Effector memory CD8-positive, alpha-beta T cell (primary cell): ENCODE data around the gene TMEM244.
"Not testable (repeated sequence)": the region's sequence is repeated elsewhere in the genome, so short reads cannot be mapped to it uniquely, and the experiment has no call there.

ENCODE experiments used
- ATAC-seq: fragments of 150-1000 bp; cut with Tn5 transposase; replicated peaks from 2 replicates; pipeline ENCODE4 v1.10.0; 2021; ENCODE audit warnings: mild to moderate bottlenecking, moderate library complexity
- DNase-seq, 3 experiments: peaks; one replicate each; pipeline ENCODE4 v3.0.0; 2021
- H3K27ac Mint-ChIP-seq, 2 donors: one replicate each; pipeline ENCODE4 v1.8.0; 2022; ENCODE audit warnings: mild to moderate bottlenecking in 2 of 2, mixed read lengths in 2 of 2, moderate library complexity in 2 of 2
- H3K27me3 Mint-ChIP-seq, 2 donors: one replicate each; pipeline ENCODE4 v1.8.0; 2022; ENCODE audit warnings: mixed read lengths in 2 of 2
- H3K36me3 Mint-ChIP-seq: one replicate; pipeline ENCODE4 v1.8.0; 2022; ENCODE audit warnings: mild to moderate bottlenecking, moderate library complexity, mixed read lengths; ENCODE audit not compliant: insufficient read depth
- H3K4me1 Mint-ChIP-seq, 2 donors: one replicate each; pipeline ENCODE4 v1.8.0; 2022; ENCODE audit warnings: low read depth in 2 of 2, mixed read lengths in 2 of 2
- H3K4me3 Mint-ChIP-seq, 2 donors: one replicate each; pipeline ENCODE4 v1.8.0; 2022; ENCODE audit warnings: mild to moderate bottlenecking in 2 of 2, mixed read lengths in 2 of 2, moderate library complexity in 2 of 2
- H3K9me3 Mint-ChIP-seq, 2 donors: one replicate each; pipeline ENCODE4 v1.8.0; 2022; ENCODE audit warnings: mixed read lengths in 2 of 2

Gene TMEM244

DNA sequence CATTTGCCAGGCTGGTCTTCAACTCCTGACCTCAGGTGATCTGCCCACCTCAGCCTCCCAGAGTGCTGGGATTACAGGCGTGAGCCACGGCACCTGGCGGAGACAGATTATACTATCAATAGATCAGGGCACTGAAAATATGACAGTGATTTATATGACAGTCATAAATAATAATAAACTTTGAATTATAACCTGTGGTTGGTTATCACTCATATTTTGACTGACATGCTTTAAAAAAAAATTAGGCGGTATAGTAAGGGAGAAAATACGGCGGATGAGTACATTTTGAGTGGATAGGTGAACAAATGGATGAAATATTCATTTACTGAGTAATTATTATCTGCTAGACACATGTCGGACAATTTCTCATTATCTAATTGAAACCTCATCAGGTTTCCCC is 28.8 kb downstream of the TMEM244 start:
- DNase-seq (no peak), ATAC-seq (no peak)
- Mint-ChIP-seq H3K4me1 (no peaks in the 10 kb centered on the region), H3K27ac (no peak overlapping the region), H3K4me3 (no peak overlapping the region), H3K36me3 (no peaks in the 10 kb centered on the region), H3K9me3 (no peaks in the 10 kb centered on the region), H3K27me3 (no peaks in the 10 kb centered on the region)

DNA sequence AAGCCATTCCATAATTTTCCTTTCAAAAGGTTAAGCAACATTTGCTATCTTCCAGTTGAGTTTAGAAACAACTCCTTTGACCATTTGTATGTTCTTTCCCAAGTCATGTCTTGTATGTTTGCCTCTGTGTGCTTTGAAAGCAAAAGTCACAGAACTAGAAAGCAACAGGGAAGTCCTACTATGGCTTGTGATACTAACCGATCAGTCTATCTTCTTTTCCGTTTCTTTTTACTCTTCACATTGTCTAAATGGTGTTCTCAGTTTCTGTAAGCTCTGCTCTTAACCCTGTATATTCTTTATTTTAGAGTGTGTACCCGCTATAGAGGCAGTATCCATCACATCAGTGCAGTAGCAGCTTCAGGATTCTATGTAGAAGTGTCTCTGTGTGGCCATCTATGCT is 32.9 kb downstream of the TMEM244 start:
- Mint-ChIP-seq H3K36me3 (no peaks in the 10 kb centered on the region), H3K4me3 (no peak overlapping the region), H3K9me3 (no peaks in the 10 kb centered on the region), H3K4me1 (no peaks in the 10 kb centered on the region), H3K27ac (no peak overlapping the region), H3K27me3 (peaks cover 0 to 7% of the 10 kb centered on the region in 2 donors)
- DNase-seq = no peak
- ATAC-seq = no peak

- no peaks in the 10 kb centered on the region for H3K4me1 Mint-ChIP-seq
- H3K27me3 Mint-ChIP-seq = peaks cover 12 to 44% of the 10 kb centered on the region in 2 donors
- H3K4me3 Mint-ChIP-seq = no peak overlapping the region
- ATAC-seq (no peak), DNase-seq (no peak)
- H3K27ac Mint-ChIP-seq = no peak overlapping the region
- no peaks in the 10 kb centered on the region for H3K9me3 Mint-ChIP-seq
- H3K36me3 Mint-ChIP-seq = no peaks in the 10 kb centered on the region
These were observed 42.9 kb downstream of the TMEM244 start for GRCh38 chr6:129818251-129818650.

- Mint-ChIP-seq H3K27ac (no peak overlapping the region), H3K27me3 (peaks cover 12 to 44% of the 10 kb centered on the region in 2 donors), H3K4me3 (no peak overlapping the region), H3K4me1 (no peaks in the 10 kb centered on the region), H3K9me3 (no peaks in the 10 kb centered on the region), H3K36me3 (no peaks in the 10 kb centered on the region)
- DNase-seq (no peak), ATAC-seq (no peak)
These were observed 43.3 kb downstream of the TMEM244 start for GRCh38 chr6:129817821-129818220.

- Mint-ChIP-seq H3K36me3 (no peaks in the 10 kb centered on the region), H3K4me3 (no peak overlapping the region), H3K9me3 (no peaks in the 10 kb centered on the region), H3K27ac (no peak overlapping the region), H3K4me1 (no peaks in the 10 kb centered on the region), H3K27me3 (peaks cover 12 to 44% of the 10 kb centered on the region in 2 donors)
- ATAC-seq (no peak), DNase-seq (no peak)
These were observed 43.8 kb downstream of the TMEM244 start for GRCh38 chr6:129817332-129817731.

DNA sequence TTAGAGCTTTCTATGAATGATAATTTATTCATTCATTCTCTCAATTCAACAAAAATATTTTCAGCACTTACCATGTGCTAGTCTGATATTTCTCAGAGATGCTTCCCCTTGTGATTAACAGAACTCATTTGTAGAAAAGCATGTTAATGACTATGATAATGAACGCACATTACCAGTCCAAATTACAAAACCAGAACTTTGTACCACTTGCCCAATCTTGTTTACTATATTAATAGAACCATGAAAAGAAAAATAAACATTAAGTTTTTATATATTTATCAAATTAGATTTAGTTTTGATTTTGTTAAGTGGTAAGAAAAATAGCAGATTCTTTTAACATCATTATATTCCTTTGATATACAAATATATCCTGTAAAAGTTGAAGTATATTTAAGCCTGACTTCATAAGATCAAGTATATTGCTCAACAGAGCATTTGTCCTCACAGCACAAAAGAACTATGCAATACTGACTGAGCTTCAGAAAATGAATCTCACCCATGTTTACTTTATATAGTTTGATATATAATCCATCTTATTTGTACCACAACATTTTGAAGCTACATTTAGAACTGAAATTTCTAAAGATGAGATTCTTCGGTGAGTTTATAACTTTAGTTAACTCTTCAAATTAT is 48.9 kb downstream of the TMEM244 start:
- peaks cover 0 to 6% of the 10 kb centered on the region in 2 donors for H3K9me3 Mint-ChIP-seq

GRCh38 chr6:129807141-129807540 is 54.0 kb downstream of the TMEM244 start:
- not testable (repeated sequence) for H3K27ac Mint-ChIP-seq, H3K9me3 Mint-ChIP-seq, H3K4me3 Mint-ChIP-seq

More for the DNA sequence above, 48.9 kb downstream of the TMEM244 start:
- H3K36me3 Mint-ChIP-seq = no peaks in the 10 kb centered on the region
- peaks cover 30 to 44% of the 10 kb centered on the region in 2 donors for H3K27me3 Mint-ChIP-seq
- no peak overlapping the region for H3K4me3 Mint-ChIP-seq
- DNase-seq (no peak), ATAC-seq (no peak)
- no peak overlapping the region for H3K27ac Mint-ChIP-seq
- H3K4me1 Mint-ChIP-seq = no peaks in the 10 kb centered on the region

GRCh38 chr6:129802920-129803319 is 58.2 kb downstream of the TMEM244 start:
- not testable (repeated sequence) for DNase-seq, ATAC-seq, H3K9me3 Mint-ChIP-seq, H3K4me3 Mint-ChIP-seq, H3K36me3 Mint-ChIP-seq, H3K27ac Mint-ChIP-seq, H3K4me1 Mint-ChIP-seq
- peaks cover 31 to 39% of the 10 kb centered on the region in 2 donors for H3K27me3 Mint-ChIP-seq

More at GRCh38 chr6:129807141-129807540, 54.0 kb downstream of the TMEM244 start:
- ATAC-seq, DNase-seq, H3K36me3 Mint-ChIP-seq, H3K4me1 Mint-ChIP-seq: not testable (repeated sequence)
- peaks cover 37 to 65% of the 10 kb centered on the region in 2 donors for H3K27me3 Mint-ChIP-seq

- Mint-ChIP-seq H3K27me3 (peaks cover 25 to 32% of the 10 kb centered on the region in 2 donors), H3K4me1 (no peaks in the 10 kb centered on the region), H3K9me3 (no peaks in the 10 kb centered on the region), H3K4me3 (no peak overlapping the region), H3K27ac (no peak overlapping the region), H3K36me3 (no peaks in the 10 kb centered on the region)
- DNase-seq = no peak
- ATAC-seq = no peak
These were observed 59.2 kb downstream of the TMEM244 start for GRCh38 chr6:129801909-129802308.

GRCh38 chr6:129795261-129795660 is 65.9 kb downstream of the TMEM244 start:
- H3K4me3 Mint-ChIP-seq = no peak overlapping the region
- peaks cover 6% of the 10 kb centered on the region in 2 donors for H3K4me1 Mint-ChIP-seq
- H3K9me3 Mint-ChIP-seq = no peaks in the 10 kb centered on the region
- DNase-seq = no peak
- no peak for ATAC-seq
- no peaks in the 10 kb centered on the region for H3K36me3 Mint-ChIP-seq
- no peak overlapping the region for H3K27ac Mint-ChIP-seq
- H3K27me3 Mint-ChIP-seq = peaks cover 12 to 15% of the 10 kb centered on the region in 2 donors

DNA sequence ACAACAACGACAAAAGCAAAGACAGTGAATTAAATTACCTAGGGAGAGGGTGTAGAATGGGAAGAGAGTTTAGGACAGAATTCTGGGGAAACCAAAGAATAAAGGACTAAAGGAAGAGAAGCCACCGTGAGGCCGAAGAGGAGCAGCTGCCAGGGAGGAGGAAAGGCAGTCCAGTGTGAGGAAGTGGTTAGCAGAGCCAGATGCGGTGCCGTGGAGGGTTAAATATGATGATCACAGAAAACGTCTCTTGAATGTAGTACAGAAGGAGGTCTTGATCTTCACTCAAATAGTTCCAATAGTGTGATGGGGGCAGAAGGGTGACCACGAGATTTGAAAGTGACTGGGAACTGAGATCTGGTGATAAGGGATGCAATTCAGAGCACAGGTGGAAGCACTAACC is 67.7 kb downstream of the TMEM244 start:
- no peak overlapping the region for H3K27ac Mint-ChIP-seq
- no peak for ATAC-seq
- H3K9me3 Mint-ChIP-seq = no peaks in the 10 kb centered on the region
- DNase-seq = no peak
- no peak overlapping the region for H3K4me3 Mint-ChIP-seq
- H3K27me3 Mint-ChIP-seq = peaks cover 12 to 15% of the 10 kb centered on the region in 2 donors
- no peaks in the 10 kb centered on the region for H3K36me3 Mint-ChIP-seq
- peaks cover 6% of the 10 kb centered on the region in 2 donors for H3K4me1 Mint-ChIP-seq

DNA sequence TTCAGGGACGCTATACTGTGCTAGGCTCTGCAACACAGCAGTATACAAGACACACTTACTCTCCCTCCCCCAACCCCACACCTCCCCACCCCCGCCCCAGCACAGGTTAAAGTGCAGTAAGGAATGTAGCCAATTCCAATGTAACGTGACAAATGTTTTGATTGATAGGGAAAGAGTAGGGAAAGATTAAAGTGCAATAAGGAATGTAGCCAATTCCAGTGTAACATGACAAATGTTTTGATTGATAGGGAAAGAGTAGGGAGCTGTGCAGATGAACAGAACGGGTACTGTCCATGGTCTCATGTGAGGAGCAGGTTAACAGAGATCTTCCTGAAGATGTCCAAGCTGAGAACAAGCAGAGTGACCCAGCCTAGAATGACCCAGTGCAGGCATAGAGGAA is 69.1 kb downstream of the TMEM244 start:
- Mint-ChIP-seq H3K4me1 (peaks cover 6% of the 10 kb centered on the region in 2 donors), H3K4me3 (no peak overlapping the region), H3K36me3 (no peaks in the 10 kb centered on the region), H3K9me3 (no peaks in the 10 kb centered on the region), H3K27me3 (peaks cover 12 to 15% of the 10 kb centered on the region in 2 donors), H3K27ac (no peak overlapping the region)
- ATAC-seq (no peak), DNase-seq (no peak)

- no peak for ATAC-seq
- H3K4me1 Mint-ChIP-seq = peaks cover 6% of the 10 kb centered on the region in 2 donors
- H3K27me3 Mint-ChIP-seq = peaks cover 12 to 15% of the 10 kb centered on the region in 2 donors
- H3K4me3 Mint-ChIP-seq = no peak overlapping the region
- DNase-seq = no peak
- H3K27ac Mint-ChIP-seq = no peak overlapping the region
- H3K36me3 Mint-ChIP-seq = no peaks in the 10 kb centered on the region
- H3K9me3 Mint-ChIP-seq = no peaks in the 10 kb centered on the region
These were observed 70.3 kb downstream of the TMEM244 start for GRCh38 chr6:129790785-129791184.

DNA sequence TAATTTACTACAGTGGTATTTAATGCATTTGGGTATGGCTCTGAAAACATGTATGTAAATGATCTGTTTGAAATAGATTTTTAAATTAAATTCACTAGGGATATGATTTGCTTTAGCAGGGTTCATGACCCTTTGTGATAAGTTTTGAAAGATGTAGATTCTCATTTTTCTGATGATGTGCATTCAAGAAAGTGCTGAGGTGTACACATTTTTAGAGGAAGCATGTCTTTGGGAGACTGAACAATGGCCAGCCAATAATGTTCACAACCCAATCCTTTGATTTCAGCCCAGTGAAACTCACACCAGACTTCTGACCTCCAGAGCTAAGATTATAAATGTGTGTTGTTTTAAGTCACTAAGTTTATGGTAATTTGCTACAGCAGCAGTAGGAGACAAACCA is 71.1 kb downstream of the TMEM244 start:
- ATAC-seq (no peak), DNase-seq (no peak)
- Mint-ChIP-seq H3K36me3 (no peaks in the 10 kb centered on the region), H3K4me1 (peaks cover 6% of the 10 kb centered on the region in 2 donors), H3K27ac (no peak overlapping the region), H3K4me3 (no peak overlapping the region), H3K9me3 (no peaks in the 10 kb centered on the region), H3K27me3 (peaks cover 12 to 15% of the 10 kb centered on the region in 2 donors)
